ENCODE data around the gene NRG2. TPM values are rescaled to one million over a fixed set of nuclear protein-coding genes. Genes with fewer than 3 reads are reported as not detected.

The NRG2 gene
- total RNA-seq, 1 experiment from 2014 or later: 0.91 TPM

DNA sequence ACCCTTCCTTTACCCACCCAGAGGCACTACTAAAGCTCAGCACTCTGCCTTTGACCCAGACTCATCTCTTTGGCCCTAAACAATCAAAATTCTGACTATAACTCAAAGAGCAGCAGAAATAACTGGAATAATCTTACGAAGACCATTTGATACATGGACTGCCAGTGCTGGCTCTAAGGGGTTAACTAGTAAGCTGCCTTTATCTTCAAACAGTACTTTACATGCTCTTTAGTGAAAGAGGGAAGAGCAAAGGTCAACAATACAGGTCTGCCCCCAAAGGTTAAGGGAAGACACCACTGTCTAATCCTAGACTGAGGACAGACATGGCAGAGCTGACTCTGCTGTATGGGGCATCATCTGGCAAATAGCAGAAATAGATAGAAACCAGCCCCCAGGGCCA lies 45.8 kb downstream of the NRG2 start:
- BruUV-seq (replicated peaks): no TSS peak
- ChIA-PET POLR2A (no interaction called here), CTCF (no interaction called here), RAD21 (ENCODE audit: low non-redundant PET in 1 of 2, low total read pairs in 2 of 2, uncharacterized antibody in 2 of 2, unreplicated experiment in 2 of 2) (no interaction called here)
- Histone ChIP-seq H3K9me3 (ENCODE audit: control insufficient read depth in 1 of 2, insufficient read depth in 1 of 2, low read depth in 1 of 2, low read length in 2 of 2) (no peaks in the 10 kb centered on the region), H2AFZ (ENCODE audit: low read depth, low read length, poor library complexity, severe bottlenecking) (no peak overlapping the region), H3K9me2 (ENCODE audit: insufficient read depth) (no peaks in the 10 kb centered on the region), H3K4me1 (ENCODE audit: control insufficient read depth in 1 of 2, insufficient read depth in 2 of 2, low read length in 2 of 2) (no peaks in the 10 kb centered on the region), H4K20me1 (ENCODE audit: insufficient read depth) (no peaks in the 10 kb centered on the region), H3K79me2 (ENCODE audit: insufficient read depth, low read length) (no peaks in the 10 kb centered on the region), H3K27me3 (ENCODE audit: insufficient read depth, low read length) (no peaks in the 10 kb centered on the region; the same call in 1 of the 2 replicates), H3K27ac (ENCODE audit: low read depth, low read length) (no peak overlapping the region), H3K36me3 (ENCODE audit: control insufficient read depth in 1 of 2, insufficient read depth in 2 of 2, low read length in 2 of 2) (no peaks in the 10 kb centered on the region), H3K9ac (ENCODE audit: low read length) (no peak overlapping the region), H3K4me2 (ENCODE audit: low read length) (no peak overlapping the region), H3K4me3 (replicated peaks in 1 of 2; ENCODE audit: low read depth in 1 of 2, low read length in 2 of 2) (no peak overlapping the region)
- ATAC-seq (no peak), DNase-seq (ENCODE audit: low read depth, low spot score) (no peak)
- TF ChIP-seq FOSL1 (IDR thresholded peaks at IDR 0.05; ENCODE audit: low read depth) (no peak), CEBPB (IDR thresholded peaks at IDR 0.05; ENCODE audit: low read depth) (no peak), TCF7L2 (IDR thresholded peaks at IDR 0.05; ENCODE audit: borderline replicate concordance, extremely low read depth, insufficient read depth, insufficient read length) (no peak), EZH2 (IDR thresholded peaks at IDR 0.05) (no peak), EGR1 (IDR thresholded peaks at IDR 0.05; ENCODE audit: low read depth) (no peak), EZH2phosphoT487 (IDR thresholded peaks at IDR 0.05; ENCODE audit: borderline replicate concordance) (no peak), YY1 (IDR thresholded peaks at IDR 0.05; ENCODE audit: extremely low read depth, insufficient replicate concordance, low read depth, low read length) (no peak), ELF1 (IDR thresholded peaks at IDR 0.05; ENCODE audit: borderline replicate concordance, low read depth) (no peak), SP1 (IDR thresholded peaks at IDR 0.05; ENCODE audit: low read depth) (no peak), SRF (IDR thresholded peaks at IDR 0.05; ENCODE audit: low read depth) (no peak), ZFX (IDR thresholded peaks at IDR 0.05) (no peak), RAD21 (IDR thresholded peaks at IDR 0.05; ENCODE audit: low read depth) (no peak), ZNF274 (IDR thresholded peaks at IDR 0.05; ENCODE audit: low read depth, low read length) (no peak), POLR2AphosphoS5 (IDR thresholded peaks at IDR 0.05; ENCODE audit: low read depth, low read length) (no peak)
- TF ChIP-seq, protein P1, sequence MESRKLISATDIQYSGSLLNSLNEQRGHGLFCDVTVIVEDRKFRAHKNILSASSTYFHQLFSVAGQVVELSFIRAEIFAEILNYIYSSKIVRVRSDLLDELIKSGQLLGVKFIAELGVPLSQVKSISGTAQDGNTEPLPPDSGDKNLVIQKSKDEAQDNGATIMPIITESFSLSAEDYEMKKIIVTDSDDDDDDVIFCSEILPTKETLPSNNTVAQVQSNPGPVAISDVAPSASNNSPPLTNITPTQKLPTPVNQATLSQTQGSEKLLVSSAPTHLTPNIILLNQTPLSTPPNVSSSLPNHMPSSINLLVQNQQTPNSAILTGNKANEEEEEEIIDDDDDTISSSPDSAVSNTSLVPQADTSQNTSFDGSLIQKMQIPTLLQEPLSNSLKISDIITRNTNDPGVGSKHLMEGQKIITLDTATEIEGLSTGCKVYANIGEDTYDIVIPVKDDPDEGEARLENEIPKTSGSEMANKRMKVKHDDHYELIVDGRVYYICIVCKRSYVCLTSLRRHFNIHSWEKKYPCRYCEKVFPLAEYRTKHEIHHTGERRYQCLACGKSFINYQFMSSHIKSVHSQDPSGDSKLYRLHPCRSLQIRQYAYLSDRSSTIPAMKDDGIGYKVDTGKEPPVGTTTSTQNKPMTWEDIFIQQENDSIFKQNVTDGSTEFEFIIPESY (IDR thresholded peaks at IDR 0.05; ENCODE audit: extremely low read depth, insufficient replicate concordance, low read length): no peak
- TF ChIP-seq, protein P2, sequence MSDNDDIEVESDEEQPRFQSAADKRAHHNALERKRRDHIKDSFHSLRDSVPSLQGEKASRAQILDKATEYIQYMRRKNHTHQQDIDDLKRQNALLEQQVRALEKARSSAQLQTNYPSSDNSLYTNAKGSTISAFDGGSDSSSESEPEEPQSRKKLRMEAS (IDR thresholded peaks at IDR 0.05): no peak
- TF ChIP-seq, protein P3, sequence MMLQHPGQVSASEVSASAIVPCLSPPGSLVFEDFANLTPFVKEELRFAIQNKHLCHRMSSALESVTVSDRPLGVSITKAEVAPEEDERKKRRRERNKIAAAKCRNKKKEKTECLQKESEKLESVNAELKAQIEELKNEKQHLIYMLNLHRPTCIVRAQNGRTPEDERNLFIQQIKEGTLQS (IDR thresholded peaks at IDR 0.05): no peak
- intact Hi-C loops (cut with micrococcal nuclease): no loop called here
